Smooth muscle cell of the brain vasculature (primary cell): ENCODE data around the gene CD72.
"Not testable (repeated sequence)": the region's sequence is repeated elsewhere in the genome, so short reads cannot be mapped to it uniquely, and the experiment has no call there.

ENCODE experiments used
- DNase-seq: peaks from one replicate; pipeline ENCODE4 v3.0.0-alpha.2; 2012; ENCODE audit warnings: low read depth, low spot score

Gene CD72

GRCh38 chr9:35618854-35619799 is 914 bp upstream of the CD72 start:
- DNase-seq, result no peak

DNA sequence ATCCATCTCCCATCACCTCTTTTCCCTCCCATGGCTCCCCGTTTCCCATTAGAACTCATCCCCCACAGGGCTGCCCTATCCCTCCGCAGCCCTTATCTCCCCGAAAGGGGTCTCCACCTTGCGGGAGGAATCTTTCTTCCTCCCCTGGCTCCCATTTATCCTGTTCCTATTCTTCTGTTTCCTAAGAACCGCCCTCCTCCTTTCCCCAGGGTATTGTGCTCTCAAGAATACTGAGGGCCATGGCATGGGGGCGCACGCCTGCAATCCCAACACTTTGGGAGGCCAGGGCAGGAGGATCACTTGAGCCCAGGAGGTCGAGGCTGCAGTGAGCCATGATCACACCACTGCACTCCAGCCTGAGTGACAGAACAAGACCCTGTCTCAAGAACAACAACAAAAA is 665 bp downstream of the CD72 start:
- DNase-seq, result no peak

- no peak for DNase-seq
Observed at GRCh38 chr9:35616681-35617459, 1.3 kb downstream of the CD72 start.

DNA sequence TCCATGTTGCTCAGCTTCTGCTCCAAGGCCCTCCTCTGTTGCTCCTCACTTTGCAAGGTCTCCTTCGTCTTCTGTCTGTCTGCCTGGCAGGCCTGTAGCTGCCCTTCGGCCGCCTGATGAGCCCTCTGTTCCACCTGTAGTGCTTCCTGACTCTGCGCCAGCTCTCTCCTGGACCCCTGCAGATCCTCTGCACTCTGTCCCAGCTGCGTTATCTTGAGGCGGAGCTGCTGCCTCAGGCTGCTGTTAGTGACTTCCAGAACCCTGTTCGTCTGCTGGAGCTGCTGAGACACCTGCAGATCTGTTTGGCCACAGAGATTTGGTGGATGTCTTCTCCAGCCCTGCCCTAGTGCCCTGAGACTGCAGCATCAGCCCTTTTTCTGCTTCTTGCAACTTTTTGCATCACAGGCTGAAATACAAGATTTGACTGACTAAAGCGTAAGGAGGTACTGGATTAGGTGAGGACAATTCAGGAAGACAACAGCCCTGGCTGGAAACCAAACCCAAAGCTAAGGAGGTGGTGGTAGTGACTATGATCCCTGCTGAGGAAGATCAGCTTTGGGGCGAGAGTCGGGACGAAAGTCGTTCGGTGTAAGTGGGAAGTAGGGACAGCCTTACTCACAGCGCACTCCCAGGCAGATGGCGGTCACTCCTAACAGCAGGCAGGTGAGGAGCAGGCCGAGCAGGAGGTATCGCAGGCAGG is 2.1 kb downstream of the CD72 start:
- DNase-seq, result no peak

GRCh38 chr9:35612843-35613242 is 5.4 kb downstream of the CD72 start:
- no peak for DNase-seq

- DNase-seq, result not testable (repeated sequence)
Observed at GRCh38 chr9:35612066-35612465, 6.1 kb downstream of the CD72 start.

DNA sequence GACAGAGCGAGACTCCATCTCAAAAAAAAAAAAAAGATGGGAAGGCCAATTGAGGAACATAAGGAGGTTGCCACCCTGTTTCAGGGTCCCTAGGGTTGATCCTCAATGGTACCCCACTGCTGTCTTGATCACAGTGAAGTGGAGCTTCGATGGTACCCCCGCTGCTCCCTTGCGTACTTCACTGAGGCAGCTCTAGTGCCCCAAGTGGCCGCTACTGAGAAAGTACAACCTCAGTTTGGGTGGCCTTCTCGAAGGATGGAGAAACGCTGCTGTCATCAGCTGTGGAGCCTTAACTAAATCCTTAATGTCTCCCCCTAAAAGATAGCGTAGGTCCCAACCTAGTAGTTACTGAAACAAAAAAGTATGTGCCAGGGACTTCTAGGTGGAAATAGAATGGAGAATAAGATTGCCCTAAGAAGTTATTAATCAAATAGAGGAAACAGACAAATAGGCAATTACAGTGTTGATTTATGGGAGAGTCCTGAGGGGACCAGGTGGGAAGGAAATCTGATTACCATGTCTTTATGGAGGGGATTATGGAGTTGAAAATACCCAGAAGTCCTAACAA is 6.9 kb downstream of the CD72 start:
- peak; percentile 18 for DNase-seq

- DNase-seq, result no peak
Observed at GRCh38 chr9:35609820-35610163, 8.4 kb downstream of the CD72 start.

DNA sequence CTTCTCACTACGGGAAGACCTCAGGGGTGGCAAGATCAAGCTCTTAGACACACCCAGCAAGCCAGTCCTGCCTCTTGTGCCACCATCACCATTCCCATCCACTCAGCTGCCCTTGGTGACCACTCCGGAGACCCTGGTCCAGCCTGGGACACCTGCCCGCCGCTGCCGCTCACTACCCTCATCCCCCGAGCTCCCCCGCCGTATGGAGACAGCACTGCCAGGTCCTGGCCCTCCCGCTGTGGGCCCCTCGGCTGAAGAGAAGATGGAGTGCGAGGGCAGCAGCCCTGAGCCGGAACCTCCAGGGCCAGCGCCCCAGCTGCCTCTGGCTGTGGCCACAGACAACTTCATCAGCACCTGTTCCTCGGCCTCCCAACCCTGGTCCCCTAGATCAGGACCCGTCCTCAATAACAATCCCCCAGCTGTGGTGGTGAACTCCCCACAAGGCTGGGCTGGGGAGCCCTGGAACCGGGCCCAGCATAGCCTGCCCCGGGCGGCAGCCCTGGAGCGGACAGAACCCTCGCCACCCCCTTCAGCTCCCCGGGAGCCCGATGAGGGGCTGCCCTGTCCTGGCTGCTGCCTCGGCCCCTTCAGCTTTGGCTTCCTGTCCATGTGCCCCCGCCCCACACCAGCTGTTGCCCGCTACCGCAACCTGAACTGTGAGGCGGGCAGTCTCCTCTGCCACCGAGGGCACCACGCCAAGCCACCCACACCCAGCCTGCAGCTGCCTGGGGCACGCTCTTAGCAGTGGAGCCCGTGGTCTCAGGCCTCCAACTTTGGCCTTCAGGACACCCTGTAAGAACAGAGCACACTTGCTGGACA is 9.0 kb downstream of the CD72 start:
- DNase-seq, result no peak

DNA sequence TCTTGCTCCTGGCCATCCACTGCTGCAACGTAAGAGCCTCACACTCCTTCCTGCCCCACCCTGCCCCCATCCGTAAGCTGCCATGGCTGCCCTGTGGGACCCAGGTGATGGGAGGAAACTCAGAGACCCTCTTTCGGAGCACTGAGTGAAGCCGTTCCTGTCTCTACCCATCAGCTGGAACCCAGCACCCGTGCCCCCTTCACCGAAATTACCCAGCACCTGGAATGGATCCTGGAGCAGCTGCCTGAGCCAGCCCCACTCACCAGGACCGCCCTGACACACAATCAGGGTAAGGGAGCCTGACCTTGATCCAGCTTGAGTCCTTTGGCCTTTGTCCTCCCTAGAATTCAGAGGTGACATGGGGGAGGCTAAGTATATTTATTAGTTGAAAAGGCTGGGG is 10.0 kb downstream of the CD72 start:
- no peak for DNase-seq

- no peak for DNase-seq
Observed at GRCh38 chr9:35606726-35607125, 11.5 kb downstream of the CD72 start.

DNA sequence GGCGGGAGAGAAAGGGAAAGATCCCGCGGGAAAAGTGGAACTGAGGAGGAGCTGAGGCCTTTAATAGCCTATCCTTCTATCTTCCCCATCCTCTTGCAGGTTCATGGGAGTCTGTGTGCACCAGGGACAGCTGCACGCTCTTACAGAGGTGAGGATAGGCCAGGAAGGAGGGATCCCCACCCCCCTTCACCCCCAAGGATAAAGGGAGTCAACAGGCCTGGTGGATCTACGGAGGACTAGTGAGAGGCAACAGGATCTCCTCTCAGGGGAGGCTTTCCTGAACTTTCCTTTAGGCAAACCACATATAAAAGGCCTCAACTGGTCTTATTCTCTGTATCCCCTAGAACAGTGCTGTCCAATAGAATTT is 12.1 kb downstream of the CD72 start:
- DNase-seq, result no peak

- no peak for DNase-seq
Observed at GRCh38 chr9:35605351-35606137, 12.7 kb downstream of the CD72 start.

DNA sequence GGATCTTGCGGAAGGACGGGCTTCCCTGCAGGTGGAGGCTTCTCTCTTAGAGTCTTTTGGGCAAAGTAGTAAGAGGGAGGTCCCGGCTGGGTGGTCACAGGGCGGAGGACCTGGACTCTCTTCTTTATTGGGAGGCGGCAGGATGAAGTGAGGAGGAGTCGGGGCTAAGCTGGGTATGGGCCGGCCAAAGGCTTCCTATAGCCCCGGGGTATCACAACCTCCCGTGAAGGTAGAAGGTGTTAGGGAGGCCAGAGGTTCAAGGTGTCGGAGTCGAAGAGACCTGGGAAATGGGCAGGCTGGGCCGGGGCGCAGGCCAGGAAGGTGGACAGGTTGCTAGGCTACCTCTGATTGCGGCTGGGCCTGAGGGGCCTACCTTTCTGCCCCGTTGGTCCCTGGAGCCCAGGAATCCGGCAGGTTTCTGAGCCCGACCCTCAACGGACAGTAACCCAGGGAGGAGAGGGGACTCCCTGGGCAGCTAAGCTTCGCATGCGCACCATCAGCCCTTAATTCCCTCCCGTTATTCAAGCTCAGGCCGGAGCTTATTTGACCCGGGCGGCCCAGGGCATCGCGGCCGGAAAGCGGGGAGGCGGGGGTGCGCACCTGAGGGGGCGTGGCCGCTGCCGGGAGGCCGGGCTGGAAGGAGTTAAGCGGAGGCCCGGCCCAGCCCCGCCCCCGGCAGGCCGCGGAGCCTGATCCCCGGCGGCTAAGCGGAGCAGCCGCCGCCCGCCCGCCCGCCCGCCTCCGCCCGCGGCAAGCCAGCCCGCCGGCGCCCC is 13.4 kb downstream of the CD72 start, which contains the start of gene TESK1:
TESK1 (plus strand) TSS at position 685 of the 773 bp plus-strand sequence. CDS start 358 bp downstream, outside the sequence.
- no peak for DNase-seq

DNA sequence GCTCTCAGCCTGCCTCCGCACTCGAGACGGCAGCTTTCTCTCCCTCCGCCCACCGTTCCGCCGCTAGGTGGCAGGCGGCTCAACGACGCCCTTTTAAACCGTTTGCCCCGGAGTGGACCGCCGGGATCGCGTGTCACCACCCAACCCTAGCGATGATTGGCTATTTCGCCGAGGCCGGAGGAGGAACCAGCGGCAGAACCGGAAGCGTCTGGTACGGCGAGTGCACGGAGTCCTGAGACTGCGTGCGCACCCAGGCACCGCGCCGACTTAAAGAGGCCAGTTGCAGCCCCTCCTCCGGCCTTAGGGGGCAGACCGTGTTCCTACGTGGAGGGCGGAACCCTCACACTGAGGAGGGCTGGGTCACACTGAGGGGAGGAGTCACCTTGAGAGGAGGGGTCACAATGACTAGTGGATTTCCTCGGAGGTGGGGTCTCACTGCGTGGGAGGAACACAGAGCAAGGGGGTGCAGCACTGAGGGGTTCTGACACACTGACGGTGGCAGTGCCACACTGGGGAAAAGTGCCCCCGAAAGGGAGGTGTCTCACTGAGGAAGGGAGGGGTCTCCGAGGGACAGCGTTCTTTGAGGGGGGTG is 14.1 kb downstream of the CD72 start:
- peak; percentile 100 for DNase-seq

- no peak for DNase-seq
Observed at GRCh38 chr9:35603506-35603985, 14.7 kb downstream of the CD72 start.

GRCh38 chr9:35599763-35600604 is 18.2 kb downstream of the CD72 start:
- no peak for DNase-seq
